HG03135 (cell line): ENCODE measurements around the gene ELOVL3.

Source experiments
- ATAC-seq: cut with Tn5 transposase; IDR thresholded peaks from one replicate; pipeline ENCODE4 v1.9.1; 2021; ENCODE audit warnings: mild to moderate bottlenecking, moderate library complexity; ENCODE audit not compliant: unreplicated experiment

Gene ELOVL3

GRCh38 chr10:102226542-102226870 is 407 bp downstream of the ELOVL3 start:
- no peak for ATAC-seq

GRCh38 chr10:102227050-102227449 is 951 bp downstream of the ELOVL3 start:
- no peak for ATAC-seq

- ATAC-seq, result no peak
These were observed 3.7 kb downstream of the ELOVL3 start for GRCh38 chr10:102229810-102230263.

- no peak for ATAC-seq
These were observed 4.3 kb downstream of the ELOVL3 start for GRCh38 chr10:102230264-102230860.

- ATAC-seq, result no peak
These were observed 4.8 kb downstream of the ELOVL3 start for GRCh38 chr10:102230861-102231356.

GRCh38 chr10:102231357-102232318 is 5.5 kb downstream of the ELOVL3 start:
- ATAC-seq, result no peak

- no peak for ATAC-seq
These were observed 7.9 kb downstream of the ELOVL3 start for GRCh38 chr10:102233997-102234396.

GRCh38 chr10:102234888-102235597 is 8.9 kb downstream of the ELOVL3 start:
- no peak for ATAC-seq

GRCh38 chr10:102235598-102235920 is 9.5 kb downstream of the ELOVL3 start:
- no peak for ATAC-seq

GRCh38 chr10:102236006-102236405 is 9.9 kb downstream of the ELOVL3 start:
- no peak for ATAC-seq

GRCh38 chr10:102237711-102238252 is 11.7 kb downstream of the ELOVL3 start:
- no peak for ATAC-seq

- no peak for ATAC-seq
These were observed 14.4 kb downstream of the ELOVL3 start for GRCh38 chr10:102240467-102241031.

GRCh38 chr10:102241032-102241443 is 14.9 kb downstream of the ELOVL3 start:
- ATAC-seq, result no peak

GRCh38 chr10:102241444-102242117 is 15.5 kb downstream of the ELOVL3 start, which contains the start of gene PITX3:
PITX3 (minus strand) TSS chr10:102241512; CDS start chr10:102232080, 9,432 bp downstream.
- peak; percentile 52 for ATAC-seq

GRCh38 chr10:102242118-102242485 is 16.0 kb downstream of the ELOVL3 start:
- no peak for ATAC-seq

- ATAC-seq, result no peak
These were observed 17.2 kb downstream of the ELOVL3 start for GRCh38 chr10:102243309-102243708.

GRCh38 chr10:102245082-102245931 is 19.2 kb downstream of the ELOVL3 start, which contains the start of gene GBF1:
GBF1 (plus strand) TSS chr10:102245532; CDS start chr10:102258939, 13,407 bp downstream.
- peak; percentile 92 for ATAC-seq

- ATAC-seq, result no peak
These were observed 19.8 kb downstream of the ELOVL3 start for GRCh38 chr10:102245932-102246251.

GRCh38 chr10:102246261-102246660 is 20.2 kb downstream of the ELOVL3 start:
- ATAC-seq, result no peak
